COLO668 (cell line): Measurements from ENCODE around the gene ARSB.
A peak's percentile ranks its signal among the peaks of the same experiment; 100 is the strongest.

Experiments
- DNase-seq: peaks from one replicate; lab custom pipeline; 2025; ENCODE audit not compliant: unreplicated experiment; lab: John Stamatoyannopoulos, UW

The ARSB gene

GRCh38 chr5:78810098-78810920 lies 174.8 kb downstream of the ARSB start:
- DNase-seq, result no peak

GRCh38 chr5:78809444-78809843 lies 175.7 kb downstream of the ARSB start:
- DNase-seq, result peak; percentile 72

- DNase-seq, result no peak
Measured at GRCh38 chr5:78808818-78809217, 176.3 kb downstream of the ARSB start.

- no peak for DNase-seq
Measured at GRCh38 chr5:78808380-78808779, 176.7 kb downstream of the ARSB start.

- no peak for DNase-seq
Measured at GRCh38 chr5:78806544-78806943, 178.6 kb downstream of the ARSB start.

- DNase-seq, result no peak
Measured at GRCh38 chr5:78805474-78806124, 179.5 kb downstream of the ARSB start.

GRCh38 chr5:78804995-78805394 lies 180.1 kb downstream of the ARSB start:
- DNase-seq, result no peak

- DNase-seq, result no peak
Measured at GRCh38 chr5:78803941-78804340, 181.2 kb downstream of the ARSB start.

- no peak for DNase-seq
Measured at GRCh38 chr5:78803353-78803752, 181.8 kb downstream of the ARSB start.

GRCh38 chr5:78801413-78801812 lies 183.7 kb downstream of the ARSB start:
- no peak for DNase-seq

GRCh38 chr5:78799266-78800017 lies 185.7 kb downstream of the ARSB start:
- no peak for DNase-seq

GRCh38 chr5:78798673-78799029 lies 186.5 kb downstream of the ARSB start:
- DNase-seq, result no peak

GRCh38 chr5:78797936-78798672 lies 187.0 kb downstream of the ARSB start:
- DNase-seq, result no peak

GRCh38 chr5:78795757-78796156 lies 189.4 kb downstream of the ARSB start:
- DNase-seq, result no peak

- no peak for DNase-seq
Measured at GRCh38 chr5:78794693-78795215, 190.4 kb downstream of the ARSB start.

- DNase-seq, result no peak
Measured at GRCh38 chr5:78793907-78794662, 191.0 kb downstream of the ARSB start.

GRCh38 chr5:78792345-78793055 lies 192.6 kb downstream of the ARSB start:
- no peak for DNase-seq

- no peak for DNase-seq
Measured at GRCh38 chr5:78791501-78792100, 193.5 kb downstream of the ARSB start.

- no peak for DNase-seq
Measured at GRCh38 chr5:78787783-78788182, 197.3 kb downstream of the ARSB start.
